Body of pancreas (tissue), 4 donors: ENCODE data around the gene TMEM184B.

Source experiments
- CTCF ChIP-seq, 7 experiments: fragments of 450-650 bp in 4 of 7; fragments of 200-600 bp in 3 of 7; sonication (generic) in 3 of 7; IDR thresholded peaks; one replicate each; pipeline ENCODE4 v1.5.1; 2016 to 2019; ENCODE audit warnings: antibody characterized with exemption in 7 of 7
- POLR2A ChIP-seq, 3 donors: fragments of 450-650 bp; IDR thresholded peaks; one replicate each; pipeline ENCODE4 v1.6.1; 2016; ENCODE audit warnings: antibody characterized with exemption in 3 of 3, mild to moderate bottlenecking in 2 of 3

GRCh38 chr22:38230108-38230825 lies 42.5 kb downstream of the TMEM184B start:
- TF ChIP-seq CTCF (IDR thresholded peaks at IDR 0.05) (peak in 4 of 7 experiments; percentile 19 to 55 (median 40)), POLR2A (IDR thresholded peaks at IDR 0.05) (no peak)
